ENCODE results near the gene CYP2C19. TPM values are rescaled to one million over a fixed set of nuclear protein-coding genes. Genes with fewer than 3 reads are reported as not detected.

Gene CYP2C19
- total and polyA plus RNA-seq, 4 experiments from 2014 or later: 0.22 TPM; not detected in 3

Other genes with a start within 250 kb of the CYP2C19 start
- gene HELLS, start 216.9 kb upstream of the CYP2C19 start, total RNA-seq: 10 to 100 TPM; 14.4 to 16.3 TPM
- gene HELLS, start 216.9 kb upstream of the CYP2C19 start, polyA plus RNA-seq: 10 to 100 TPM in 1 of 2 donors, 1 to 10 TPM in 1; 3.0 to 11.8 TPM
- gene CYP2C18, start 79.0 kb upstream of the CYP2C19 start, total RNA-seq: not detected
- gene CYP2C18, start 79.0 kb upstream of the CYP2C19 start, polyA plus RNA-seq: not detected
- not detected for gene CYP2C9, start 176.0 kb downstream of the CYP2C19 start, total RNA-seq
- not detected for gene CYP2C9, start 176.0 kb downstream of the CYP2C19 start, polyA plus RNA-seq

All from CD4-positive, alpha-beta memory T cell (primary cell).